HG03571 (cell line): Measurements from ENCODE around the gene TNC.

Source experiments
- ATAC-seq: cut with Tn5 transposase; IDR thresholded peaks from one replicate; pipeline ENCODE4 v1.9.1; 2021; ENCODE audit not compliant: unreplicated experiment

Gene TNC

DNA sequence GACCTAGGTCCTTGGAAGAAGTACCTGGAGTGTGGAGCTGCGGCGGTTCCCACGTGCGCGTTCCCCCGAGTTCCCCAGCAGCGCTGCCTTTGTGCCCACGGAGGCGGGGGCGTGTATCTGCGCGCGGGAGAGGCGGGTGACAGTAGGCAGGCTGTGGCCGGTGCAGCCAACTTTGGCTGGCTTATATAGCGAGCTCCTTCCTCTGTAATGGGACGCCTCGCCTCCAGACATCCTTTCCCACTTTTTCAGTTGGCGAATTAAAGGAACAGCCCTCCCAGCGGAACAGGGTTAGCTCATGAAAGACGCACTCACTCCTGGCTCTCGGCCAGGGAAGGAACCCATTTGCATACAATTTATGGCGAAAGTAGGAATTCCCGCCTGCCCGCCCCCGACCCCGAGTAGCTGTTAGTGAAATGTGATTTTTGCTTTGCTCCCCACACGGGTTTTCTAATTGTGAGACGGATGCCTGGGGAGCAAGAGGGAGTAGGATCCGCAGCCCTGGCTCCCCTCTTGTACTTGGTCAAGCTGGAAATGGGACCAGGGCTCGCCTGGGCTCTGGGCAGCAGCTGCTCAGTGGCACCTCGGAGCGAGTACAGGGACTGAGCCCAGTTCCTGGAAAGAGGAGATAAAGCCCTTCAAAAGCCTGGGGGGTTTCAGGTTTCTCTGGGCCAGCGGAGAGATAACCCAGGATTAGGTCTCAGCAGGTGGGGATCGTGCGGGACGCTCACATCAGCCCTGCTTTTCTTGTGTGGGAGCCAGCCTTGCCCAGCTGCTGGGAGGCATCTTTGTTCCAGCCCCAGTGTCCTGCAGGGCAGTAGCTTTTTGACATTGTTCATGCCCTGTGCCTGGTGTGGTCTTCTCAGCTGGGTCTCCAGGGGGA is at the start of gene TNC:
Gene TNC (minus strand): TSS at position 159 of the 880 bp plus-strand sequence. CDS start 27,139 bp downstream, outside the sequence.
- ATAC-seq = no peak

- no peak for ATAC-seq
Measured at GRCh38 chr9:115167175-115167574, 49.2 kb upstream of the TNC start.

- no peak for ATAC-seq
Measured at GRCh38 chr9:115165233-115165632, 47.3 kb upstream of the TNC start.

DNA sequence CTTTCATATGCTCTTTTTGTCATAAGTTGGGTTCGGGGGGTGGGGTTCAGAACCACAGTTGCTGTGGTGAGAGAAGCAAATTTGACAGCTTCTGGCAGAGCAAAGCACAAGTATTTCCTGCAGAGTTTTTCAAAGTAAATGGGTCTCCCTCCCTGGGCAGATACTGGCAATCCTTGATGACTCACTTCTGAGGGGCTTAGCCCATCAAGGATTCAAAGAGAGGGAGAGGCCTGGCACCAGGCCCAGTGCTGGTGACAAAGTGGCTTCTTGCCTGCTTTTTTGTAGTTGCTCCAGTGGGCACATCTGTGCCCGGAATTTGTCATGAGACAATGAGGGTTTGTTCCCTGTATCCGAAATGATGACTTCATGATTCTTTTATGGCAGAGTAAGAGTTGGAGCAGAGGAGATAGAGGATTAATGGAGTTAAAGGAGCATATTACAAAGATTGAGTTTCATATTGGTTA is 46.6 kb upstream of the TNC start:
- ATAC-seq = no peak

DNA sequence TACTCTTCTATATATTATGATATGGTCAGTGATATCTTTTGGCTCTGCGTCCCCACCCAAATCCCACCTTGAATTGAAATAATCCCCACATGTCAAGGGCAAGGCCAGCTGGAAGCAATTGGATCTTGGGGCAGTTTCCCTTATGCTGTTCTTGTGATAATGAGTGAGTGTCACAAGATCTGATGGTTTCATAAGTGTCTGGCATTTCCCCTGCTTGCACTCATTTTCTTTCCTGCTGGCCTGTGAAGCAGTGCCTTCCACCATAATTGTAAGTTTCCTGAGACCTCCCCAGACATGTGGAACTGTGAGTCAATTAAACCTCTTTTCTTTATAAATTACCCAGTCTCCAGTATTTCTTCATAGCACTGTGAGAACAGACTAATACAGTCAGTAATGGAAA is 45.0 kb upstream of the TNC start:
- no peak for ATAC-seq

DNA sequence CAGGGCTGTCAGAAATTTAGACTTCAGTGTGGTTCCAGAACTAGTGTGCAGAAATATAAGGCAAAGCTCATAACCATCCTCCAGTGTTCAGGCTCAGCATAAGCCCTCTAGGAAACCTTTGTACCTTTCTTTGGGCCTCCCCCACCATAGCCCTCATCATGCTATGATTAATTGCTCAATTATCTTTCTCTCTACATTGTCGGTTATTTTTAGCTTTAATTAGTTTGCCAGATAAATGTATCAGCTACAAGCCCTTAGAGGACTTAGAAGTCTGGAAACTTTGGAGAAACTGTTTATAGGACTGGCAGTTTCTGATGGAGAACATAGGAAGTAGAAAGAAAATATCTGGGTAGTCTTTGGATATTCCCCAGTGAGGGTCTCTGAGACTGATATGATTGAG is 43.5 kb upstream of the TNC start:
- no peak for ATAC-seq

DNA sequence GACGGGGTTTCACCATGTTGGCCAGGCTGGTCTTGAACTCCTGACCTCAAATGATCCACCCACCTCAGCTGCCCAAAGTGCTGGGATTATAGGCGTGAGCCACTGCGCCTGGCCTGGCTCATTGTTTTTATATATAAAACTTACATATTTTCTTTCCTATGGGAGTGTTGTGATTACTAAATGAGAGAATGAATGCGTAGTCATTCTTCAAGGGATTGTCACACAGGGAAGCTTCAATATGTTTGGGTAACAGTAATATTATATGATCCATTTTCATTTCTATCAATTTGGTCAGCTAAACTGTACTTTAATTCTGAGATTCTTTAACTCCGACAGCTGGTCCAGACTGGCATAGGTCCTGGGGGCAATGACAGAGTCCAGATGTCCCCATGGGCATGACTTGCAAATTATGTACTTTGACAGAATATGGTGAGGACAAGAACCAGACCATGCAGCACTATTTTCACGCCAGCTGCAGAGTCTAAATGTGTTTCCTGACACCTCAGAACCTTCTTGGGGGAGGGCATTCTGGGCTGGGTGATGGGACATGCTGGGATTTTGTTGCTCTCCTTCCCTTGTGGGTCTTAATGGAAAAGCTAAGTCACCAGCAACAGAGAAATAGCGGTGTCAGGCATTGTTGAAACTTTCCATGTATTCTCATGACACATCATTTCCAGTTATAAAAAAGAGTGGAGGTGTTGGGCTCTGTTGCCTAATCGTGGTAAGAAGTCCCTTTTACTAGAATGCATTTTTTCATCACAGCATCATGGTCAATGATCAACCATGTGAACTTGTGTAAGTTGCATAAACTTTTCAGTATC is 40.9 kb upstream of the TNC start:
- ATAC-seq = no peak

- ATAC-seq = no peak
Measured at GRCh38 chr9:115157245-115157674, 39.3 kb upstream of the TNC start.

DNA sequence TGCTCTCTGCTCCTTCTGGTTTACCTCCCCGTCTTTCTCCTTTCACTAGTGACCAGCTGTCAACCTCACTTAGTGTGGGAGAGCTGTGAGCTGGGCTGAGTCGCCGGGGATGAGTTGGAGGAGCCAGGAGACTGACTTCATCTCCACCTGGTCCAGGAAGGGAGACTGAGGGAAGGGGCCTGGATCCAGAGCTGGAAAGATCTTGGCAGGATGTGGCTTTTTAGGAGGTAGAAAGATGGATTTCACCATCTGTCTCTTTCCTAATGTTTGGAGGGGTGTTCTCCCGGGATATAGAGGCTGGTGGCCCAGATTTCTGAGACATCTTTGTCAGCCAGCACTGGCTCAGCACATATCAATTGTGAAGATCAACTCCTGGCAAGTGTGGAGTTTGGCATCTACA is 37.1 kb upstream of the TNC start:
- ATAC-seq = no peak

DNA sequence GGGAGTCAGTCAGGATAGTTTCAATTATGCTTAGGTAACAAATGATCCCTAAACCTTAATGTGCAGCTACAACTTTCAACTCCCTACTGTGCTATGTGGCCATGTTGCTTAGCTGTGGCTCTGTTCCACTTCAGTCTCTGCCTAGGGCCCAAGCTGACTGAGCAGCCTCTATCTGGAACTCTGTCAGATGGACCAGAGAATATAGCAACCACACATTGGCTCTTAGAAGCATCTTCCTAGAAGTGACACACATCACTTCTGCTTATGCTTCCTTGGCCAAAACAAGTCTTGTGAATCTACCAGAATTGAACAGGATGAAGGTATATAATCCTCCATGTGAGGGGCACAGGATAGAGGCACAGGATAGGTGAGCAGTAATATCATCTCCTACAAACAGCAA is 36.7 kb upstream of the TNC start:
- no peak for ATAC-seq

- ATAC-seq = no peak
Measured at GRCh38 chr9:115152281-115152820, 34.4 kb upstream of the TNC start.

- ATAC-seq = no peak
Measured at GRCh38 chr9:115148721-115149120, 30.8 kb upstream of the TNC start.

DNA sequence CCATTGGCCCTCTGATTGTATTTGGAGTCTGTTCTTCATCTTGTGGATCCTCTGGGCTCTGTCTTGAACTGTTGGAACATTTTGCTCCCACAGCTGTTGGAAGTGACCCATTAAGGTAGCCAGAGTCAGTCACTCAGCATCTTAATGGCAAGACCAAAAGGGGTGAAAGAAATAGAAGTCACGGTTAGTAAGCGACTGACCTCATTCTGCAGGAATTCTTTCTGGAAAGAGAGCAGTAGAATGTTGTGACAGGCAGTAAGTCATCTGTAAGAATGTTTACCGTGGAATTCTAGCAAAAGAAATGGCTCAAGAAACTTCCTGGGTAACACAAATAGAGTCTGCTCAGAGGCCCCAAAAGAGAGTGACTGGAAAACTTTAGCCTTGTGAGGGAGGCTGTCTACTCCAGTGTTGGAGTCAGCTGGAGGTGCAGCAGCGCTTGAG is 28.6 kb upstream of the TNC start:
- ATAC-seq = no peak

- ATAC-seq = no peak
Measured at GRCh38 chr9:115144706-115145105, 26.7 kb upstream of the TNC start.

GRCh38 chr9:115143689-115144088 is 25.7 kb upstream of the TNC start:
- ATAC-seq = no peak

DNA sequence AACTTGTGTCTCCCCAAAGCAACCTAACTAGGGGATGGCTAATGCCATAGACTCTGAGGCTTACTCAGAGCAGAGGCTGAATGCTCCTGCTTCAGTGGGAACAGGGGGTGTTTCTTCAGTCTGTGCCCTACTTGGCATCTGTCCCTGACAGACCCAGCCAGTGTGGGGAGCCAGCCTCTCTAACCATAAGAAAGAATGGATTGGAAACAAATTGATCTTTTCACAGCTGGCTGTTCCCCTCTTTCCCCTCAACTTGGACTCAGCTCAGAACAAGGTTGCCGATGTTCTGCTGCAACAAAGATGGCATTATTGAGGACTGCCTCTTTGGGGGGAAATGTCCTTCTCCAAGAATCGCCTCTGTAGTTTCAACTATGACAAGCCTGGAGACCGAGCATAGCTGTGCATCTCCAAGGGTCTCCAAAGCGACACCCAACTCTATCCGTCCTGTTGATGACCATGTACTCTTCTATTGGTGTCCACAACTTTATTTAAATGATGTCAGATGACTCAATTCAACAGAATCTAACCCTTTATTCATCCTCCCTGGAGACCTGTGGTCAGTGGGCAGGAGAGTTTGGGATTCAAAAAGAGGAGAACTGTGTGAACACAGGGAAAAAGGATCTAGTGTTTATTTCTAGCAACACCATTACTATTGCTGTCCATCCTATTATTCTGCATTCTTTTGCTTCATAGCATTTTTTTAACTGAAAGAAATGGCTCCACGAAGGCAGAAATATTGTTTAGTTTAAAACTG is 24.7 kb upstream of the TNC start:
- no peak for ATAC-seq

DNA sequence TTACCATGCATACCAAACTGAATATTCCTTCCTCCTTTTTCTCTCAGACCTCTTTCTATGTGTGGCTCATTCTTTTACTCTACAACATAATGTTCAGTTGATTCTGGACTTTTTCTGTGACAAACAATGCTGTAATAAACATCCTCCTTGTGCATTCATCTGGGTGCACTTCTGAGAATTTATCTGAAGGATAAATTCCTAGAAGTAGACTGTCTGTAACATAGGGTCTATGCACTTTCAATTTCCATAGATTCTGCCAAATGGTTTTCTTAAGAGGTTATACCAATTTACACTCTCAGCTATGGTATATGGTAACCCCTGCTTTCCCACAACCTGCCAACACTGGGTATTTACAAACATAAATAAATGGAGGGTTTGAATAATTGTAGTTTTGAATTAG is 24.1 kb upstream of the TNC start:
- ATAC-seq = no peak

GRCh38 chr9:115141612-115142011 is 23.7 kb upstream of the TNC start:
- ATAC-seq = no peak

GRCh38 chr9:115138151-115138550 is 20.2 kb upstream of the TNC start:
- no peak for ATAC-seq

DNA sequence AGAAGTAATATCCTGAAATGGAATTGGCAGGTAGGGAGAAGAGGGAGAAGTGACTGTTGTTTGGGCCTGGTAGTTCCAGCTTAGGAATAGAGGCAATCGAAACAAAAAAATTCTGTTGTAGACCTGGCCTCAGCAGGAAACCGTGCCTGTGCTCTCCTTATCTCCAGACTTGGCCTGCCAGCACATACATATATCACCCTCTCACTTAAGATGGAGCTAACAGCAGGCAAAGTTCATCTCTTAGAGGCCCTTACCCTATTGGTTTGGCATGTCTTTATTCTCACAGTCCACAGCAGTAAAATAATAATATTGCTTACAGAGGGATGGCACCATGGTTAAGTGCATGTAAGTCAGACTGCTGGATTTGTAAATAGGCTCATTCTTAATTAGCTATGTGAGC is 19.6 kb upstream of the TNC start:
- ATAC-seq = no peak
